HEK293 (cell line): ENCODE data around the gene EPAS1.

Experiments
- CTCF ChIA-PET: fragments of 350-600 bp; formaldehyde crosslinking; extraction: SDS; loops from one replicate; lab custom pipeline; 2021; ENCODE audit warnings: antibody characterized with exemption; lab: Yijun Ruan, JAX
- POLR2A ChIA-PET: fragments of 300-600 bp; formaldehyde crosslinking; extraction: SDS; loops from one replicate; lab custom pipeline; 2020; ENCODE audit warnings: antibody characterized with exemption, inconsistent platforms; lab: Yijun Ruan, JAX
- H3K27ac ChIP-seq: fragments of 200-500 bp; sonication (Bioruptor generic); 2 replicates; pipeline ENCODE4 v1.5.1; 2014; ENCODE audit warnings: low read depth, low read length, control low read depth, inconsistent platforms; ENCODE audit errors: extremely low read depth
- H3K36me3 ChIP-seq, 2 experiments: fragments of 200-500 bp in 1 of 2; sonication (Bioruptor generic) in 1 of 2; 1 replicate in 1 of 2; 2 replicates in 1 of 2; pipeline ENCODE4 v1.5.1; 2014 to 2017; ENCODE audit warnings: inconsistent platforms in 2 of 2, low read length in 2 of 2; ENCODE audit not compliant: control insufficient read depth in 2 of 2, insufficient read depth in 1 of 2
- H3K4me1 ChIP-seq: fragments of 200-500 bp; sonication (Bioruptor generic); 2 replicates; pipeline ENCODE4 v1.5.1; 2014; ENCODE audit warnings: mild to moderate bottlenecking, low read length, inconsistent platforms; ENCODE audit not compliant: control insufficient read depth, insufficient read depth
- H3K4me3 ChIP-seq: 2 replicates; pipeline ENCODE4 v1.5.1; 2011; ENCODE audit warnings: low read depth, mild to moderate bottlenecking, control low read depth, low read length, moderate library complexity
- H3K9me3 ChIP-seq: fragments of 200-500 bp; sonication (Bioruptor generic); 2 replicates; pipeline ENCODE4 v1.5.1; 2014; ENCODE audit warnings: low read depth, low read length, inconsistent platforms; ENCODE audit not compliant: control insufficient read depth, insufficient read depth
- BCL11A ChIP-seq: fragments of 450-650 bp; formaldehyde crosslinking; IDR thresholded peaks from 2 replicates; pipeline ENCODE4 v1.5.1; 2016; ENCODE audit warnings: low read depth, missing biosample characterization, missing genetic modification characterization
- ELK4 ChIP-seq: IDR thresholded peaks from 2 replicates; pipeline ENCODE4 v1.6.1; 2011; ENCODE audit warnings: mild to moderate bottlenecking, low read depth, low read length, borderline replicate concordance
- GFI1B ChIP-seq: fragments of 450-650 bp; formaldehyde crosslinking; IDR thresholded peaks from 2 replicates; pipeline ENCODE4 v1.5.1; 2016; ENCODE audit warnings: missing biosample characterization, missing genetic modification characterization
- HOXA7 ChIP-seq: sonication (generic); formaldehyde crosslinking; IDR thresholded peaks from 2 replicates; pipeline ENCODE4 v1.8.1; 2022; ENCODE audit warnings: missing genetic modification reagents, borderline replicate concordance
- TSHZ1 ChIP-seq: fragments of 450-650 bp; formaldehyde crosslinking; IDR thresholded peaks from 2 replicates; pipeline ENCODE4 v1.5.1; 2016; ENCODE audit warnings: missing biosample characterization, missing genetic modification characterization, borderline replicate concordance
- ZBTB44 ChIP-seq: fragments of 450-650 bp; IDR thresholded peaks from 2 replicates; pipeline ENCODE4 v1.5.1; 2018; ENCODE audit warnings: missing biosample characterization, mild to moderate bottlenecking, missing genetic modification characterization
- ZFP69B ChIP-seq: fragments of 450-650 bp; formaldehyde crosslinking; IDR thresholded peaks from 2 replicates; pipeline ENCODE4 v1.5.1; 2016; ENCODE audit warnings: missing biosample characterization, missing genetic modification characterization
- ZNF148 ChIP-seq: fragments of 450-650 bp; formaldehyde crosslinking; IDR thresholded peaks from 2 replicates; pipeline ENCODE4 v1.5.0; 2017; ENCODE audit warnings: missing biosample characterization, missing genetic modification characterization, borderline replicate concordance
- ZNF341 ChIP-seq: fragments of 450-650 bp; formaldehyde crosslinking; IDR thresholded peaks from 2 replicates; pipeline ENCODE4; 2016; ENCODE audit warnings: low read depth, missing biosample characterization, missing genetic modification characterization
- ZNF423 ChIP-seq: fragments of 450-650 bp; formaldehyde crosslinking; IDR thresholded peaks from 2 replicates; pipeline ENCODE4 v1.5.1; 2016; ENCODE audit warnings: missing biosample characterization, missing genetic modification characterization
- ZNF426 ChIP-seq: fragments of 450-650 bp; formaldehyde crosslinking; IDR thresholded peaks from 2 replicates; pipeline ENCODE4 v1.5.1; 2017; ENCODE audit warnings: missing biosample characterization, missing genetic modification characterization, mild to moderate bottlenecking, inconsistent platforms, moderate library complexity
- ZNF473 ChIP-seq: fragments of 450-650 bp; formaldehyde crosslinking; IDR thresholded peaks from 2 replicates; pipeline ENCODE4 v1.5.1; 2017; ENCODE audit warnings: missing biosample characterization, missing genetic modification characterization
- ZNF544 ChIP-seq: fragments of 450-650 bp; formaldehyde crosslinking; IDR thresholded peaks from 2 replicates; pipeline ENCODE4 v1.5.0; 2017; ENCODE audit warnings: missing biosample characterization, missing genetic modification characterization
- ZNF548 ChIP-seq: fragments of 450-650 bp; formaldehyde crosslinking; IDR thresholded peaks from 2 replicates; pipeline ENCODE4 v1.5.1; 2016; ENCODE audit warnings: missing biosample characterization, missing genetic modification characterization
- ZNF558 ChIP-seq: fragments of 450-650 bp; formaldehyde crosslinking; IDR thresholded peaks from 2 replicates; pipeline ENCODE4 v1.5.1; 2016; ENCODE audit warnings: missing biosample characterization, missing genetic modification characterization
- ZNF596 ChIP-seq: fragments of 450-650 bp; IDR thresholded peaks from 2 replicates; pipeline ENCODE4 v1.5.0; 2018; ENCODE audit warnings: missing biosample characterization, mild to moderate bottlenecking, missing genetic modification characterization, moderate library complexity
- ZNF624 ChIP-seq: fragments of 450-650 bp; formaldehyde crosslinking; IDR thresholded peaks from 2 replicates; pipeline ENCODE4 v1.5.1; 2017; ENCODE audit warnings: missing biosample characterization, missing genetic modification characterization
- ZSCAN23 ChIP-seq: fragments of 450-650 bp; formaldehyde crosslinking; IDR thresholded peaks from 2 replicates; pipeline ENCODE4 v1.5.1; 2016; ENCODE audit warnings: missing biosample characterization, missing genetic modification characterization
- ZSCAN5A ChIP-seq: fragments of 450-650 bp; formaldehyde crosslinking; IDR thresholded peaks from 2 replicates; pipeline ENCODE4 v1.5.1; 2016; ENCODE audit warnings: missing biosample characterization, missing genetic modification characterization

EPAS1 gene

GRCh38 chr2:46355756-46356155 is 58.5 kb downstream of the EPAS1 start:
- Histone ChIP-seq H3K27ac (no peak overlapping the region), H3K36me3 (peaks cover 0 to 51% of the 10 kb centered on the region in 2 experiments; a peak in 1 of 3 replicates), H3K4me3 (no peak overlapping the region), H3K9me3 (no peaks in the 10 kb centered on the region), H3K4me1 (no peaks in the 10 kb centered on the region)
- ChIA-PET POLR2A (no interaction called here), CTCF (interaction anchor here (0.7 to 2.0 kb wide), 2 partner anchors 10 to 64 kb away, joined by 3 to 6 read pairs; no protein-coding TSS in a partner anchor)
- TF ChIP-seq ZBTB44 (no peak), ZNF423 (tag by site-specific recombination) (no peak), ZSCAN23 (tag by site-specific recombination) (no peak), ZNF544 (no peak), GFI1B (tag by site-specific recombination) (no peak), BCL11A (tag by site-specific recombination) (no peak), ZNF473 (no peak), HOXA7 (CRISPR knock-in tag) (no peak), TSHZ1 (no peak), ZNF148 (tag by site-specific recombination) (no peak), ZFP69B (tag by site-specific recombination) (no peak), ZNF548 (tag by site-specific recombination) (no peak), ZNF624 (tag by site-specific recombination) (no peak), ZNF341 (tag by site-specific recombination) (no peak), ZNF596 (tag by site-specific recombination) (no peak), ZNF558 (tag by site-specific recombination) (no peak), ZSCAN5A (tag by site-specific recombination) (no peak), ZNF426 (no peak), ELK4 (no peak)
